CD4-positive, alpha-beta T cell treated with Interleukin-2 at 100 ng/mL for 4 hours (primary cell): Measurements from ENCODE around the gene ZNF440.
"Not testable (repeated sequence)": the region's sequence is repeated elsewhere in the genome, so short reads cannot be mapped to it uniquely, and the experiment has no call there.

Experiments
- DNase-seq: peaks from one replicate; pipeline ENCODE4 v3.0.0-alpha.2; 2020; ENCODE audit warnings: low spot score

Gene ZNF440

DNA sequence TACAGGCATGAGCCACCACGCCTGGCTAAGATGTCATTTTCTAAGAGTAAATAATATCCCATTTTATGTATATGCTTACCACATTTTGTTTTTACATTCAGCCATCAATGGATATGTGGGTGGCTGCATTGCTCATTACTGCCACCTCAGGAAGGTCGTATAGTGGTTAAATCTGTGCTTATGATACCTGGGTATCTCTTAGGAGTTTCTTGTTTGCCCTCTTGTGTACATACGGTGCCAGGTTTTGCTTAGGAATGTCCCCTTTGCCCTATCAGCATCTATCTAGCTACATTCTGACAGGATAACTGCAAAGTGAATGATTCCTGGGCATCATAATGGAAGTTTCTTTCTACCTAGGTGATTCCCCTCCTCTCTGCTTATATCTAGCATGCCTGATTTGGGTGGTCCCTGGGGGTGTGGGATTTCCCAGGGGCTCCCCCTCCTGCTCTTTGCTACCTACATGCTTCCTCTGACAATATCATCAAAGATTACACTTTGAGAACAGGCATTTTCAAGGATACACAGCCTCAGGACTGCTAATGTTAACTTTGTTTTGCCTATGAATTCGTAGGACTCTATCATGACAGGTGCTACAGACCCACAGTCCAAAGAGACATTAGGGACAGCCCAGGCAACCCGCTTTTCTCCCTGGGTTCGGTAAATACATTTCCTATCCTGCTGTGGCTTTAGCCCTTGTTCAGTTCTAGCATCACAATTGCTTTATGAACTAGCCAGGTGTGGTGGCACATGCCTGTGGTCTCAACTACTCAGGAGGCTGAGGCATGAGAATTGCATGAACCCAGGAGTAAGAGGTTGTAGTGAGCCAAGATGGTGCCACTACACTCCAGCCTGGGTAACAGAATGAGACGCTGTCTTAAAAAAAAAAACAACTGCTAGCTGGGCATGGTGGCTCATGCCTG lies 15.1 kb downstream of the ZNF440 start:
- DNase-seq, result not testable (repeated sequence)

DNA sequence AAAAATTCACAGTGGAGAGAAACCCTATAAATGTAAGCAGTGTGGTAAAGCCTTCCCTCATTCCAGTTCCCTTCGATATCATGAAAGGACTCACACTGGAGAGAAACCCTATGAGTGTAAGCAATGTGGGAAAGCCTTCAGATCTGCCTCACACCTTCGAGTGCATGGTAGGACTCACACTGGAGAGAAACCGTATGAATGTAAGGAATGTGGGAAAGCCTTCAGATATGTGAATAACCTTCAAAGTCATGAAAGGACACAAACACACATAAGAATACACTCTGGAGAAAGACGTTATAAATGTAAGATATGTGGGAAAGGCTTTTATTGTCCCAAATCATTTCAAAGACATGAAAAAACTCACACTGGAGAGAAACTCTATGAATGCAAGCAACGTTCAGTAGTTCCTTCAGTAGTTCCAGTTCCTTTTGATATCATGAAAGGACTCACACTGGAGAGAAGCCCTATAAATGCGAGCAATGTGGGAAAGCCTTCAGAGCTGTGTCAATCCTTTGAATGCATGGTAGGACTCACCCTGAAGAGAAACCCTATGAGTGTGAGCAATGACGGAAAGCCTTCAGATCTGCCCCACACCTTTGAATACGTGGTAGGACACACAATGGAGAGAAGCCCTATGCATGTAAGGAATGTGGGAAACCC lies 18.3 kb downstream of the ZNF440 start:
- no peak for DNase-seq

DNA sequence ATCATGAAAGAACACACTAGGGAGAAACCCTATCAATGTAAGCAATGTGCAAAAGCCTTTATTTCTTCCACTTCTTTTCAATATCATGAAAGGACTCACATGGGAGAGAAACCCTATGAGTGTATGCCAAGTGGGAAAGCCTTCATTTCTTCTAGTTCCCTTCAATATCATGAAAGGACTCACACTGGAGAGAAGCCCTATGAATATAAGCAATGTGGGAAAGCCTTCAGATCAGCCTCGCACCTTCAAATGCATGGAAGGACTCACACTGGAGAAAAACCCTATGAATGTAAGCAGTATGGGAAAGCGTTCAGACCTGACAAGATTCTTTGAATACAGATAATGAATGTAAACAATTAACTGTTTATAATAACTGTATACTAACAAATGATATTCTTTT lies 19.5 kb downstream of the ZNF440 start:
- DNase-seq, result no peak

DNA sequence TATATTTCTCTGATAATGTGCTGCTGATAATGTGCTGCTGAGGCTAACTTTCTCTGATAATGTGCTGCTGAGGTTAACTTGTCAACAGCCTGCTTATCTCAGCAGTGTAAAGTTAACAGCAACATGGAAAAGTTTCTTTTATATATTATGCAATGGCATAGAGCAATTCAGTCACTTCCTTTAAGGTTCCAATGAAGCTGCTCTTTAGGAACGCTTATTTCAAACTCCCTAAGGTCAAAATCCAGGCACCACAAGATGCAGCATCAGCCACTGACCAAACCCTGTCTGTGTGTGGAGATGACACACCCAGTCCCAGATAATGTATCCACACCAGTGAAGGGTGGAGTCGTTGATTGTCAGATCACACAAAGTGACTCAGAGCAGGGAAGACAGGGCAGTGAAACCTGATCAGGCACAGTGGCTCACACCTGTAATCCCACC lies 21.6 kb downstream of the ZNF440 start:
- not testable (repeated sequence) for DNase-seq

DNA sequence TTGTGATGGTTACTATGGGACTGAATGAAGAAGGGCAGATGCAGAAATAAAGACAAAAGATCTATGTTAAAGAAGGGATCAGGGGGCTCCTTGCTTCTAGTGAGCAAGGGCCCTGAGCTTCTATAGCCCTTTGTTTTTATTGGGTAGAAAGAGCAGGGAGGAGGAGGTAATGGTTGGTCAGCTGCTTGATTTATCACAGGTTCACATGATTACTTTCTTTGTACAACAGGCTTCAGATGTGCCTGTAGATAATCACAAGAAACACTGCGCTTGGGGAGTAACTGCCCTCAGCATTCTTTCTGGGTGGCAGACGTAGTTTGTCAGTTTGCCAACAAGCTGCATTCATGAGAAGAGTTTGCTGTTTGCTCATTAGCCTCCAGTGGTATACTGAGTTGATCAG lies 29.6 kb downstream of the ZNF440 start:
- DNase-seq, result no peak

DNA sequence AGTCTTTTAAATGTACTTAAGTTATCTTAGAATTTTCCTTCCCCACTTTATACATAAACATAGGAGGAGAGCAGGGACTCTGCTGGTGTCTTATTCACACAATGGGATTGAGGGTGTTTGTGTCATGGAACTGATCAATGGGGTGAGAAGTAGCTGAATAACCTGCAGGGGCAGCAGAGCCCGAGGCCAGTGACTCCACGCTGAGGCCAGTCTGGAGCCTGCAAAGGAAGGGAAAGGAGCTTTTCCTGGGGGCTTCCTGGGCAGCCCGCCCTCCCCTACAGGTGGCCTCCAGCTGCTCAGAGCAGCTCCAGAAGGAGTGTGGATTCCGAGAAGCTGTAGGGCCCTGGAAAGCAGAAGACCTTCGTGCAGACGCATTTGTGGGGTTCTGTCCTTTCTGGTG lies 33.5 kb downstream of the ZNF440 start:
- not testable (repeated sequence) for DNase-seq

DNA sequence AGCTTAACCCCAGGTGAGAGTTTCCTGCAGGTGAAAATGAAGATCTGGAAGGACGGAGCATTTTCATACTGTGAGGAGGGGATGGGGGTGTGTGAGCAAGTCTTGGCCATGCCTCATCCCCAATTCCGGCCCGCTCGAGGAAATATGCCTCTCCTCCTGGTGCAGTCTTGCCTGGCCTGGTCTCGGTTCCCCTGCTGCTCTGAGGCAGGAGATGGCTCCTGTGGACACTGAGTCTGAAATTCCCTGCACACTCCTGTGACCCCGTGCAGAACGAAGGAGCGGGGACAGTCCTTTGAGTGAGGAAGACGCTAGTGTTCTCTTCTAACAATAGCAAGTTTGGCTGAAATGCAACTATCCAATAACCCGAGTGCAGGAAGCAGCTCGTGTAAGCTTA lies 34.1 kb downstream of the ZNF440 start:
- DNase-seq, result no peak

DNA sequence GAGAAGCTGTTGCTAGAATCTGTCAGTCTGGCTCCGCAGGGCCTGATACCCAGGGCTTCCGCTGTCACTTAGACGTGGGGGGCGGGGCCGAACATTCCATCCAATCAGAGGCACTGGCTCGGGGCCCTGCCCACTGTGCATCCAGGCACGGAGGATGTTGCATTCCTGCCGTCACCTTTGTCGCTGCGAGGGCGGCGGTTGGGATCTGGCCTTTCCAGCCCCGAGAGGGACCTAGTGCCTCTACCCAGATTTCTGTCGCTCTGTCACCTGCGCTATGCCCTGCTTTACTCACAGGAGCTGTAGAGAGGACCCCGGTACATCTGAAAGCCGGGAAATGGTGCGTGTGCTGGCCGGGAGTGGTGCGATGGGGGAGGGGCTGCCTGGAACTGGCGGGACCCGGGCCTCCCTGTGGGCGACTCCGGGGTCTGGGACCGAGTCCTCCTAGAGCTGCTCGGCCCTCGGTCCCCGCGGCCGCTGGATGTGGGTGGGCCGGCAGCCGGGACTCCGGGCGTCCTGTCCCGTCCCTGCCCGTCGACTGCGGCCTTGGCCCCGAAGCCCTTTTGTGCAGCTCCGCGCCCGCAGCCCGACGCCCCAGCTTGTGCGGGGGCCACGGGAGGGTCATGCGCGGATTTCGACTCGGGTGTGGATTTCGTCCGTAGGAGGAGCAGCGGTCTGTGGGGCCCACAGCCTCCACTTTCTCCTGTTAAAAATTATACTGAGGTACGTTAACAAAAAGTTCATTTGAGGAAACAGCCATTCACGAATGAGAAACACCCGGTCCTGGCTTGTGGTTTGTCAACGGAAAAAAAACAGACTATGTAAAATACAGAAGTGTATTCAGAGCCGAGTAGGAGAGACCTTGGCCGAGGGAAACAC lies 34.8 kb downstream of the ZNF440 start, which contains the start of gene ZNF439:
Gene ZNF439, plus strand, starts transcription at position 133 of the 876 bp plus-strand sequence. Its CDS starts 142 bp downstream, at position 275.
- peak; percentile 87 for DNase-seq

DNA sequence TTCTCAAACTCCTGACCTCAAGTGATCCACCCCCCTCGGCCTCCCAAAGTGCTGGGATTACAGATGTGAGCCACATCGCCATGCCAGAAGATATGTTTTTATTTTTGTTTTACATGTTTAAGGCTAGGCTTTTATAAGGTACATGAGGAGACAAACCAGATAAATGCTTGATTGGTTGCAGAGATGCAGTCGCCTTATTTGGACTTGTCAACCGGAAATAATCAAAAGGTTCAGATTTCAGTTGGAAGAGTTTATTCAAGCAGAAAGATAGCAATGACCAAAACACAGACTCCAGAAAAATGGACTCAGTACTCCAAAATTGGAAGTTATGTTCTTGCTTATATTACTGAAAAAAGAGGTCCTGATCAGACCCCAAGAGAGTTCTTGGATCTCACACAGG lies 36.2 kb downstream of the ZNF440 start:
- DNase-seq, result not testable (repeated sequence)

DNA sequence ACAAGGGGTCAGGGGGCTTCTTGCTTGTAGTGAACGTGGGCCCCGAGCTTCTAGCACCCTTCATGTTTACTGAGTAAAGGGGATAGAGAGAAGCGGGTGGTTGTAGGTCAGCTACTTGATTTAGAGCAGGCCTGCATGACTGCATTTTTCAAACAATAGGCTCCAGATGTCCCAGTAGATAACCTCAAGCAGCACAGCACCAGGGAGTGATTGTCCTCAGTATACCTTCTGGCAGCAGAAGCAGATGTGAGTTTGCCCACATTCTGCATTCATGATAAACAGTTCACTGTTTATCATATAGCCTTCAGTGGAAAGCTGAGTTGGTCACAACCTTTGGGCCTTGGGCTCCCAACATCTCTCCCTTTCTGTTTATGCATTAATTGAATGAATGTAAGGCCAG lies 39.3 kb downstream of the ZNF440 start:
- no peak for DNase-seq

DNA sequence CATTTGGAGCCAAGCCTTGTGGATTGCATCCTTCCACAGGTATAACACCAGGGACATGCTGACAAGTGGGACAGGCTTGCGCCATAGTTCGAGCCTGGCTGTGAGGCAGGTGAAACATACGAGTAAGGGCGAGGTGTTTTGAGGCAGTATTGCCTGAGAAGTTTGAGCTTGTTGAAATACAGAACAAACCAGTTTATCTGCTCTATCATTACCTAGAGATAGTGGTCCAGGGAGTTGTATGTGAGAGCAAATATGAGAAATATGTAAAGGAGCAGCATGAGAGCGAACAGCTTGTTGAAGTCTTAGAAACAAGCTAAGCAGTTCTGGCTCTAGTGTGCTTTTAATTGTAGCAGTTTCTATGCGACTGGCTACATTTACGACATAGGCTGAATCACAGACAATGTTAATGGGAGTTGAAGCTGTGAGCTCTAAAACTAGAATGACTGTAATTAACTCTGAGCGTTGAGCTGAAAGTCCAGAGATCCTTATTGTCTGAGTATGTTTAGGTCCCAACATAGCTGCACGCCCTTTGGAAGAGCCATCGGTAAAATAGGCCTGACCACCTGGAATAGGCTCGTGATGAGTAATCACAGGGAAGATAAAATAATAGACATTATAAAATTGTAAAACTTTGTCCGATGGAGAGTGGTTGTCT lies 42.6 kb downstream of the ZNF440 start:
- no peak for DNase-seq

DNA sequence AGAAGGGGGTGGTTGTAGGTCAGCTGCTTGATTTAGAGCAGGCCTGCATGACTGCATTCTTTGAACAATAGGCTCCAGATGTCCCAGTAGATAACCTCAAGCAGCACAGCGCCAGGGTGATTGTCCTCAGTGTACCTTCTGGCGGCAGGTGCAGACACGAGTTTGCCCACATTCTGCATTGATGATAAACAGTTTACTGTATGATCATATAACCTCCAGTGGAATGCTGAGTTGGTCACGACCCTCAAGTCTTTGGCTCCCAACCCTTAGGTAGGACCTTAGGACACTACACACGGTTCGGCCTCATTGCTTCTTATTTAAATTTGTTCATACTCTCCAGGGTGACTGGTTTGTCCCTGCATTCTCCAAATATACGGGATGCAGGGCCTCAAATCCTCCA lies 46.6 kb downstream of the ZNF440 start:
- DNase-seq, result no peak

DNA sequence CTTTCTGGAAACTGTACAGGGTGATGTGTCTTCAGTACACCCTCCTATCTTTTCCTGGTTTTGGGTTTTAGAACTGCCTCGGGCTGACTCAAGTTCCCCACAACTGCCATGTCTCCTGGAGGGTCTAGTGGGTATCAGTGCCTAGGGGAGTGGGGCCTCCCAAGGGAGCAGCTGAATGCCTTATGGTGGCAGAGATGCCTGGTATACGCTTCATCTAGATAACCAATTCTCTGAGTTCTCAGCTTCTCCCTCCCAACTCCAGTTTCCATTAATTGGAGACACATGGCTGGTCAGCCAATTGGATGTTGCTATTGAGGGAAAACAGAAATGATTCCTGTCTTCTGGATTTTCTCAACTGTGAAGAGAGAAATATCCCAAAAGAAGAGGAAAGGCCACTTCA lies 47.2 kb downstream of the ZNF440 start:
- DNase-seq, result no peak

DNA sequence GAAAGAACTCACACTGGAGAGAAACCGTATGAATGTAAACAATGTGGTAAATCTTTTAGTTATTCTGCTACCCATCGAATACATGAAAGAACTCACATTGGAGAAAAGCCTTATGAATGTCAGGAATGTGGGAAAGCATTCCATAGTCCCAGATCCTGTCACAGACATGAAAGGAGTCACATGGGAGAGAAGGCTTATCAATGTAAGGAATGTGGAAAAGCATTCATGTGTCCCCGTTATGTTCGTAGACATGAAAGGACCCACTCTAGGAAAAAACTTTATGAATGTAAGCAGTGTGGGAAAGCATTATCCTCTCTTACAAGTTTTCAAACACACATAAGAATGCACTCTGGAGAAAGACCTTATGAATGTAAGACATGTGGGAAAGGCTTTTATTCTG lies 53.7 kb downstream of the ZNF440 start:
- not testable (repeated sequence) for DNase-seq

DNA sequence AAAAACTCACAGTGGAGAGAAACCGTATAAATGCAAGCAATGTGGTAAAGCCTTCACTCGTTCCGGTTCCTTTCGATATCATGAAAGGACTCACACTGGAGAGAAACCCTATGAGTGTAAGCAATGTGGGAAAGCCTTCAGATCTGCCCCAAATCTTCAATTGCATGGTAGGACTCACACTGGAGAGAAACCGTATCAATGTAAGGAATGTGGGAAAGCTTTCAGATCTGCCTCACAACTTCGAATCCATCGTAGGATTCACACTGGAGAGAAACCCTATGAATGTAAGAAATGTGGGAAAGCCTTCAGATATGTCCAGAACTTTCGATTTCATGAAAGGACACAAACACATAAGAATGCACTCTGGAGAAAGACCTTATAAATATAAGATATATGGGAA lies 54.1 kb downstream of the ZNF440 start:
- DNase-seq, result no peak

DNA sequence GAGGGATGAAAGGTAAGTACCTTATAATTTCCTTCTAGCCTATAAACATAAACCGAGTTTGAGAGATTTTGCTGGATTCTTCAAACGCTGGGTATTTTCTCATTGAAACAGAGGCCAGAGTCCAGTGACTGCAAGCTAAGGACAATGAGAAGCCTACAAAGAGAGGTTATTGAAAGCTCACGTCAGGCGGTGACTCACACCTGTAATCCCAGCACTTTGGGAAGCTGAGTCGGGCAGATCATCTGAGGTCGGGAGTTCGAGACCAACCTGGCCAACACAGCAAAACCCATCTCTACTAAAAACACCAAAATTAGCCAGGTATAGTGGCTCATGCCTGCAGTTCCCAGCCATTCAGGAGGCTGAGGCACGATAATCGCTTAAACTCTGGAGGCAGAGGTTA lies 58.6 kb downstream of the ZNF440 start:
- no peak for DNase-seq

DNA sequence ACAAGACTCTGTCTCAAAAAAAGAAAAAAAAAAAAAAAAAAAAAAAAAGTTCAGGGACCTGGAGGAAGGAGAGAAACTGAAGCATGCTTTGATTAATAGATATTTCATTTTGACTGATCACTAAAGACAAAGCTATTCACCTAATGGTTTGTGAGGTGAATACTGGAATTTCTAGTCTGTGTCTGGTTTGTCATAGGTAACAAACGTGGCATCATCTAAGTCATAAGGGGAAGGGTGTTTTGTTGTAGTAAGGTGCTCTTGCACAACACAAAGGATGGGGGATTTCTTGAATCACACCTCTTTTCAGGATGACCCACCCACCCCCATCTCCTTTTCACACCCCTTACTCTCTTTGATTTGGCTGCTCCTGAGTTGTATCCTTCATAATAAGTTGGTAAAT lies 59.7 kb downstream of the ZNF440 start:
- no peak for DNase-seq

DNA sequence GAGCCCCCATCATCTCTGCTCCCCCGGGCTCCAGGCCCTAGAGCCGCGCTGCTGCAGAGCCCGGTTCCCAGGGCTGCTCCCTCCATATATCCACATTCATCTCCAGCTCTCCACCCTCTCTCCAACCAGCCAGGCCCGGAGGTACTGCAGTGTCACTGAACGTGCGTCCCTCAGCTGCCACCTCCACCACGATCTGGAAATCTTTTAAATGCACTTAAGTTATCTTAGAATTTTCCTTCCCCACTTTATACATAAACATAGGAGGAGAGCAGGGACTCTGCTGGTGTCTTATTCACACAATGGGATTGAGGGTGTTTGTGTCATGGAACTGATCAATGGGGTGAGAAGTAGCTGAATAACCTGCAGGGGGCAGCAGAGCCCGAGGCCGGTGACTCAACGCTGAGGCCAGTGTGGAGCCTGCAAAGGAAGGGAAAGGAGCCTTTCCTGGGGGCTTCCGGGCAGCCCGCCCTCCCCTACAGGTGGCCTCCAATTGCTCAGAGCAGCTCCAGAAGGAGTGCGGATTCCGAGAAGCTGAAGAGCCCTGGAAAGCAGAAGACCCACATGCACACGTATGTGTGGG lies 65.7 kb downstream of the ZNF440 start:
- DNase-seq, result peak; percentile 37

DNA sequence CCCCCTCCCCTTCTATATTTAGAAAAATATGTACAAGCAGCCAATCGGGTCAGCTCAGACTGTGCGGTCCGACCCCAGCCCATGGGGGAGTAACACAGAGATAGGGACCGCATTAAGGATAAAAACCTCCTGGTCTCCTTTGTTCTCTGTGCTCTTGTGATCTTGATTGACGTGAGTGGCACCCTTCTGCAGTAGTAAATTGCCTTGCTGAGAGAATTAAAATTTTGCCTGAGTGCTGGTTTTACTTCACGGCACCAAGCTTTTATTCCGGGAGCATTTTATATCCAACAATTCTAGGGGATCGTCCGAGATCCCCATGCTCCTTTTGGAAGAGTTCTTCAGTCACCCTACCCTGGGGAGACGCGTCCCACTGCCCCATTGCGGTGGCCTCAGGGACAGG lies 66.5 kb downstream of the ZNF440 start:
- DNase-seq, result no peak

DNA sequence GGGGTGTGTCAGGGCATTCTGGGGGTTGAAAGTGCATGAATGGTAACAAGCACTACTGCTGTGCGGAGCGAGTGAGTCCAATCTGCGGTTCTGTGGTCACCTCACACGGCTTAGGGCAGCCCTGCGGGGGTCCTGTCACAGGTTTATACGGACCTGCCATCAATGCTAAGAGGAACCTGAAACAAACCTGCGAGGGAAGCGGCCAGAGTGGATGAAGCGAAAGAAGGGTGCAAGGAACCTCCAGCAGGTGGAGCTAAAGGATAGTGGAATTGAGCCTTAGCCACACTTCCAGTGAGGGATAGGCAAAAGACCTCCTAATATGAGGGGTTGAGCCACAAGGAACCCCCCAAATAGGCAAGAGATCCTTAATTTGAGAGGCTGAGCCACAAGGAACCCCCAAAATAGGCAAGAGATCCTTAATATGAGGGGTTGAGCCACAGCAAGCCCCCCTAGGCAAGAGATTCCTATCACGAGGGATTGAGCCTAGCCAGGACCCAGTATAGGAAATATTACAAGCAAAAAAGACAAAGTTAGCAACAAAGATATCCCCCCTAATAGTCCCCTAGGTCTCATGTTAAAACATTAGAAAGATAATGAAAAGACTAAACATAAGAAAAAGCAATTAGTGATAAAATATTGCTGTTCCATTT lies 67.2 kb downstream of the ZNF440 start:
- peak; percentile 68 for DNase-seq

DNA sequence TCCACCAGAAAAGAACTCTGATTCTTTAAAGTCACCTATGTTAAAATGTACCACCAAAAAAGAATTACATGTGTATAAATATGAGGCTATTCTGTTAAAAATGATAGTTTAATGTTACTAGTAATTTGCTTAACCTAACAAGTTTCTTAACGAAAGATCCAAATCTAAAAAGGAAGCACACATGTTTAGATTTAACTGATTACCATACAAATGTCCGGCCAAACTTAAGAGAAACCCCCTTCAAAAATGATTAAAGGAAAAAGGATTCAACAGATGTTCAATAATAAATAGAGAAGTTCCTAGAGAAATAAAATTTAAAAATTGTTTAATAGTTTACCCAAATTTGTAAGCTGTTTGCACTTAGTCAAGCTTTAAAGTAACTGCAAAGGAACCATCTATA lies 68.5 kb downstream of the ZNF440 start:
- DNase-seq, result no peak
